MM.1S (cell line): Measurements from ENCODE around the gene NEURL1.

Experiments
- EZH2phosphoT487 ChIP-seq: fragments of 300-600 bp; sonication (generic); IDR thresholded peaks from 2 replicates; pipeline ENCODE4 v1.6.1; 2018; ENCODE audit warnings: antibody characterized with exemption, low read length
- TF ChIP-seq, protein P1 (sequence below): fragments of 300-600 bp; sonication (generic); IDR thresholded peaks from 2 replicates; pipeline ENCODE4 v1.5.1; 2016; ENCODE audit warnings: antibody characterized with exemption, low read length, mixed read lengths

DNA sequence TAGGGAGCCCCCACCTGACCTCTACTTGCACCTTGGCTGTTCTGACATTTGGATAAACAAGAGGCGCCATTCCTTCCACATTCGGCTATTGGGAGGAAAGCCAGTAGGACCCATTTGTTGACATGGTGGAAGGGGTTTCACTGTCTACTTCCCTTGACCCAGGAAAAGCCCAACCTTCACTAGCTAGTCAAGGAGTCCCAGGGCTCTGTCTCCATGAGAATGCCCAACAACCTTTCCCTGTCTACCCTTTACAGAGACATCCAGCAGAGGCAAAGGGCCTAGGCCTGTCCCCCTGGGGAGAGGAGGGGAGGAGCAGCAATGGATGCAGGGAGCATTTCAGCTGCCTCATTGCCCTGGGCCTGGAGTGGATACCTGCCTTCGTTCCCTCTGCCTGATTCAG is 136.1 kb downstream of the NEURL1 start:
- TF ChIP-seq, protein P1, sequence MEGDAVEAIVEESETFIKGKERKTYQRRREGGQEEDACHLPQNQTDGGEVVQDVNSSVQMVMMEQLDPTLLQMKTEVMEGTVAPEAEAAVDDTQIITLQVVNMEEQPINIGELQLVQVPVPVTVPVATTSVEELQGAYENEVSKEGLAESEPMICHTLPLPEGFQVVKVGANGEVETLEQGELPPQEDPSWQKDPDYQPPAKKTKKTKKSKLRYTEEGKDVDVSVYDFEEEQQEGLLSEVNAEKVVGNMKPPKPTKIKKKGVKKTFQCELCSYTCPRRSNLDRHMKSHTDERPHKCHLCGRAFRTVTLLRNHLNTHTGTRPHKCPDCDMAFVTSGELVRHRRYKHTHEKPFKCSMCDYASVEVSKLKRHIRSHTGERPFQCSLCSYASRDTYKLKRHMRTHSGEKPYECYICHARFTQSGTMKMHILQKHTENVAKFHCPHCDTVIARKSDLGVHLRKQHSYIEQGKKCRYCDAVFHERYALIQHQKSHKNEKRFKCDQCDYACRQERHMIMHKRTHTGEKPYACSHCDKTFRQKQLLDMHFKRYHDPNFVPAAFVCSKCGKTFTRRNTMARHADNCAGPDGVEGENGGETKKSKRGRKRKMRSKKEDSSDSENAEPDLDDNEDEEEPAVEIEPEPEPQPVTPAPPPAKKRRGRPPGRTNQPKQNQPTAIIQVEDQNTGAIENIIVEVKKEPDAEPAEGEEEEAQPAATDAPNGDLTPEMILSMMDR = no peak
- TF ChIP-seq EZH2phosphoT487 = no peak
